HFF-Myc (cell line): ENCODE measurements around the gene PLGRKT.
"Not testable (repeated sequence)": the region's sequence is repeated elsewhere in the genome, so short reads cannot be mapped to it uniquely, and the experiment has no call there.

Experiments used
- DNase-seq: peaks from one replicate; pipeline ENCODE4 v3.0.0-alpha.2; 2011; ENCODE audit warnings: low read depth; ENCODE audit errors: extremely low read depth
- H3K4me3 ChIP-seq: replicated peaks from 2 replicates; pipeline ENCODE4 v1.5.1; 2011; ENCODE audit warnings: low read depth, mild to moderate bottlenecking, control low read depth, low read length
- CTCF ChIP-seq: IDR thresholded peaks from 2 replicates; pipeline ENCODE4 v1.5.1; 2012; ENCODE audit warnings: mild to moderate bottlenecking, low read depth, low read length, control low read depth; ENCODE audit errors: missing control alignments

The PLGRKT gene

GRCh38 chr9:5395428-5395827 lies 42.3 kb downstream of the PLGRKT start:
- DNase-seq: no peak
- H3K4me3 ChIP-seq: no peak overlapping the region

GRCh38 chr9:5393976-5394375 lies 43.7 kb downstream of the PLGRKT start:
- not testable (repeated sequence) for DNase-seq, H3K4me3 ChIP-seq

More at GRCh38 chr9:5395428-5395827, 42.3 kb downstream of the PLGRKT start:
- TF ChIP-seq CTCF: no peak

- TF ChIP-seq CTCF: no peak
- no peak for DNase-seq
- no peak overlapping the region for H3K4me3 ChIP-seq
These were observed 44.2 kb downstream of the PLGRKT start for GRCh38 chr9:5393497-5393896.

GRCh38 chr9:5392285-5392684 lies 45.4 kb downstream of the PLGRKT start:
- no peak overlapping the region for H3K4me3 ChIP-seq
- TF ChIP-seq CTCF: no peak
- DNase-seq: no peak

- no peak overlapping the region for H3K4me3 ChIP-seq
These were observed 48.5 kb downstream of the PLGRKT start for GRCh38 chr9:5389109-5389732.

GRCh38 chr9:5388026-5388819 lies 49.5 kb downstream of the PLGRKT start:
- no peak overlapping the region for H3K4me3 ChIP-seq
- no peak for DNase-seq
- no peak for TF ChIP-seq CTCF

More at GRCh38 chr9:5389109-5389732, 48.5 kb downstream of the PLGRKT start:
- peak; percentile 38 for DNase-seq
- no peak for TF ChIP-seq CTCF

- no peak overlapping the region for H3K4me3 ChIP-seq
- no peak for TF ChIP-seq CTCF
- no peak for DNase-seq
These were observed 53.3 kb downstream of the PLGRKT start for GRCh38 chr9:5384436-5384835.
